Motor neuron (in vitro differentiated cells): ENCODE data around the gene GLRA1. TPM values are rescaled to one million over a fixed set of nuclear protein-coding genes. Genes with fewer than 3 reads are reported as not detected.
A peak's percentile ranks its signal among the peaks of the same experiment; 100 is the strongest.

Experiments used
- ATAC-seq, 8 experiments: fragments of 200-7000 bp; cut with Tn5 transposase; replicated peaks in 6 of 8; 2 replicates each; pipeline ENCODE4 v1.8.0; 2021; ENCODE audit warnings: mild to moderate bottlenecking in 8 of 8, moderate library complexity in 8 of 8
- H3K27ac ChIP-seq, 2 donors: fragments of 250-450 bp; sonication (Bioruptor Pico); 2 replicates each; pipeline ENCODE4 v1.9.0; 2021; ENCODE audit warnings: antibody characterized with exemption in 2 of 2, mild to moderate bottlenecking in 2 of 2, moderate library complexity in 1 of 2
- H3K4me1 ChIP-seq, 2 donors: fragments of 250-450 bp; sonication (Bioruptor Pico); replicated peaks in 1 of 2; 2 replicates each; pipeline ENCODE4 v1.6.1; 2021; ENCODE audit warnings: antibody characterized with exemption in 2 of 2, mild to moderate bottlenecking in 2 of 2, moderate library complexity in 1 of 2
- H3K4me3 ChIP-seq, 5 donors: fragments of 250-450 bp; sonication (Bioruptor Pico); 2 replicates each; pipeline ENCODE4 v1.9.0; 2021; ENCODE audit warnings: antibody characterized with exemption in 5 of 5, mild to moderate bottlenecking in 5 of 5, moderate library complexity in 4 of 5
- WGBS, 10 experiments: fragments of 450-650 bp; shearing (Covaris generic); methylation state at CpG; one replicate each; pipeline ENCODE4 v1.0.0; 2022; 5-methylcytosine and 5-hydroxymethylcytosine counted together
- in situ Hi-C, 9 experiments: fragments of 400-800 bp; cut with MboI; loops; one replicate each; pipeline ENCODE4 v1.15.0; 2021; ENCODE audit warnings: low sequenced_read_pairs in 9 of 9, low pct_unique_long_range_greater_than_20kb in 2 of 9; ENCODE audit not compliant: unreplicated experiment in 9 of 9
- total RNA-seq, 8 experiments: library from RNA; unstranded; fragments of 300-600 nt; gene quantifications; 2 replicates each; pipeline versions ENCODE4 v1.2.3 to v1.2.4, GENCODE V29; 2022

Gene GLRA1
- total RNA-seq, 8 experiments from 2014 or later = 0.40 to 9.8 (median 4.9) TPM; not detected in 1

GRCh38 chr5:151911011-151911410, 13.6 kb downstream of the GLRA1 start:
- in situ Hi-C loops = loop anchor here in 2 of 9 experiments (25.0 kb wide), 1 partner anchor 226 kb away; no protein-coding TSS in a partner anchor
- no peak for ATAC-seq
- H3K4me3 ChIP-seq = no peak overlapping the region
- no peak overlapping the region for H3K27ac ChIP-seq
- peaks cover 10 to 19% of the 10 kb centered on the region in 2 donors for H3K4me1 ChIP-seq

- in situ Hi-C loops = loop anchor here in 2 of 9 experiments (25.0 kb wide), 1 partner anchor 228 kb away; no protein-coding TSS in a partner anchor
- ATAC-seq = no peak
- Histone ChIP-seq H3K4me1 (peaks cover 15 to 27% of the 10 kb centered on the region in 2 donors), H3K4me3 (no peak overlapping the region), H3K27ac (no peak overlapping the region)
- 0 to 100% (median 67%) methylated on average over 1 of the region's 1 CpG; no CpG with 5 or more reads in 1 of the 10 experiments for WGBS, 10 experiments
Observed at GRCh38 chr5:151909628-151910027, 15.0 kb downstream of the GLRA1 start.

- H3K4me1 ChIP-seq = peaks cover 16 to 28% of the 10 kb centered on the region in 2 donors
- H3K4me3 ChIP-seq = no peak overlapping the region
- WGBS, 10 experiments = 0 to 100% (median 75%) methylated on average over 1 to 3 of the region's 3 CpGs; no CpG with 5 or more reads in 1 of the 10 experiments
- H3K27ac ChIP-seq = no peak overlapping the region
- in situ Hi-C loops = loop anchor here in 2 of 9 experiments (25.0 kb wide), 1 partner anchor 231 kb away; no protein-coding TSS in a partner anchor
- peak in 3 of 8 experiments; percentile 28 to 53 (median 32) for ATAC-seq
Observed at GRCh38 chr5:151906246-151906645, 18.4 kb downstream of the GLRA1 start.

GRCh38 chr5:151905557-151905961, 19.1 kb downstream of the GLRA1 start:
- ATAC-seq = peak in 7 of 8 experiments; percentile 28 to 92 (median 64)
- Histone ChIP-seq H3K4me3 (no peak overlapping the region), H3K4me1 (peaks cover 17 to 28% of the 10 kb centered on the region in 2 donors), H3K27ac (no peak overlapping the region)
- WGBS, 10 experiments = 0 to 53% (median 23%) methylated on average over 2 to 4 of the region's 4 CpGs; no CpG with 5 or more reads in 2 of the 10 experiments
- in situ Hi-C loops = loop anchor here in 2 of 9 experiments (25.0 kb wide), 1 partner anchor 232 kb away; no protein-coding TSS in a partner anchor

- in situ Hi-C loops = loop anchor here in 2 of 9 experiments (25.0 kb wide), 1 partner anchor 232 kb away; no protein-coding TSS in a partner anchor
- Histone ChIP-seq H3K4me1 (peaks cover 17 to 29% of the 10 kb centered on the region in 2 donors), H3K4me3 (no peak overlapping the region), H3K27ac (no peak overlapping the region)
- ATAC-seq = no peak
Observed at GRCh38 chr5:151904909-151905308, 19.7 kb downstream of the GLRA1 start.

GRCh38 chr5:151904127-151904526, 20.5 kb downstream of the GLRA1 start:
- no peak for ATAC-seq
- in situ Hi-C loops = loop anchor here in 2 of 9 experiments (25.0 kb wide), 1 partner anchor 233 kb away; no protein-coding TSS in a partner anchor
- no peak overlapping the region for H3K4me3 ChIP-seq

GRCh38 chr5:151903243-151903653, 21.4 kb downstream of the GLRA1 start:
- Histone ChIP-seq H3K27ac (no peak overlapping the region), H3K4me1 (peaks cover 23 to 38% of the 10 kb centered on the region in 2 donors), H3K4me3 (no peak overlapping the region)
- in situ Hi-C loops = loop anchor here in 2 of 9 experiments (25.0 kb wide), 1 partner anchor 234 kb away; no protein-coding TSS in a partner anchor
- WGBS, 10 experiments = 15 to 60% (median 32%) methylated on average over 2 of the region's 2 CpGs; no CpG with 5 or more reads in 4 of the 10 experiments
- peak in 3 of 8 experiments; percentile 52 to 71 (median 56) for ATAC-seq

More at GRCh38 chr5:151904127-151904526, 20.5 kb downstream of the GLRA1 start:
- H3K27ac ChIP-seq = no peak overlapping the region
- peaks cover 23 to 37% of the 10 kb centered on the region in 2 donors for H3K4me1 ChIP-seq
- WGBS, 10 experiments = 30 to 89% (median 65%) methylated on average over 1 to 6 of the region's 6 CpGs; no CpG with 5 or more reads in 2 of the 10 experiments

- H3K27ac ChIP-seq = no peak overlapping the region
- H3K4me3 ChIP-seq = no peak overlapping the region
- peaks cover 23 to 38% of the 10 kb centered on the region in 2 donors for H3K4me1 ChIP-seq
- in situ Hi-C loops = loop anchor here in 2 of 9 experiments (25.0 kb wide), 1 partner anchor 235 kb away; no protein-coding TSS in a partner anchor
- WGBS, 10 experiments = 13 to 100% (median 82%) methylated on average over 1 to 4 of the region's 4 CpGs; no CpG with 5 or more reads in 1 of the 10 experiments
- ATAC-seq = no peak
Observed at GRCh38 chr5:151902215-151902614, 22.4 kb downstream of the GLRA1 start.

- H3K27ac ChIP-seq = no peak overlapping the region
- ATAC-seq = no peak
- H3K4me1 ChIP-seq = peaks cover 23 to 38% of the 10 kb centered on the region in 2 donors
- H3K4me3 ChIP-seq = no peak overlapping the region
- in situ Hi-C loops = loop anchor here in 2 of 9 experiments (25.0 kb wide), 1 partner anchor 236 kb away; no protein-coding TSS in a partner anchor
Observed at GRCh38 chr5:151901611-151902010, 23.0 kb downstream of the GLRA1 start.

GRCh38 chr5:151900891-151901290, 23.8 kb downstream of the GLRA1 start:
- 10 to 100% (median 81%) methylated on average over 1 to 3 of the region's 3 CpGs for WGBS, 10 experiments
- H3K4me3 ChIP-seq = no peak overlapping the region
- ATAC-seq = no peak
- in situ Hi-C loops = loop anchor here in 2 of 9 experiments (25.0 kb wide), 1 partner anchor 236 kb away; no protein-coding TSS in a partner anchor
- H3K27ac ChIP-seq = no peak overlapping the region
- peaks cover 28 to 40% of the 10 kb centered on the region in 2 donors for H3K4me1 ChIP-seq

GRCh38 chr5:151899399-151899798, 25.3 kb downstream of the GLRA1 start:
- in situ Hi-C loops = no loop called here
- no peak overlapping the region for H3K27ac ChIP-seq
- peak in 3 of 8 experiments; percentile 45 to 58 (median 48) for ATAC-seq
- H3K4me1 ChIP-seq = peaks cover 25 to 29% of the 10 kb centered on the region in 2 donors
- WGBS, 10 experiments = 22 to 67% (median 50%) methylated on average over 1 of the region's 2 CpGs; no CpG with 5 or more reads in 6 of the 10 experiments
- no peak overlapping the region for H3K4me3 ChIP-seq

GRCh38 chr5:151897896-151898295, 26.8 kb downstream of the GLRA1 start:
- Histone ChIP-seq H3K27ac (no peak overlapping the region), H3K4me1 (peaks cover 20 to 27% of the 10 kb centered on the region in 2 donors), H3K4me3 (no peak overlapping the region)
- 17 to 100% (median 85%) methylated on average over 1 of the region's 1 CpG; no CpG with 5 or more reads in 4 of the 10 experiments for WGBS, 10 experiments
- ATAC-seq = no peak
- in situ Hi-C loops = no loop called here

- peak in 3 of 8 experiments; percentile 46 to 85 (median 54) for ATAC-seq
- H3K4me1 ChIP-seq = peaks cover 18% of the 10 kb centered on the region in 2 donors
- WGBS, 10 experiments = 0 to 100% (median 20%) methylated on average over 1 to 2 of the region's 2 CpGs; no CpG with 5 or more reads in 1 of the 10 experiments
- in situ Hi-C loops = no loop called here
- no peak overlapping the region for H3K27ac ChIP-seq
- H3K4me3 ChIP-seq = no peak overlapping the region
Observed at GRCh38 chr5:151897020-151897552, 27.6 kb downstream of the GLRA1 start.
